ENCODE measurements around the gene PAX6. TPM values are rescaled to one million over a fixed set of nuclear protein-coding genes. Genes with fewer than 3 reads are reported as not detected.

PAX6 gene
- total RNA-seq, 1 donor from 2014 or later: 18.9 TPM

GRCh38 chr11:31783252-31783651 is 27.9 kb downstream of the PAX6 start:
- H3K36me3 Mint-ChIP-seq: peaks cover 3% of the 10 kb centered on the region
- H3K4me1 Mint-ChIP-seq (ENCODE audit: unreplicated experiment): peaks cover 3% of the 10 kb centered on the region
- no peak overlapping the region for H3K27ac Mint-ChIP-seq

GRCh38 chr11:31782257-31782656 is 28.9 kb downstream of the PAX6 start:
- Mint-ChIP-seq H3K36me3 (peaks cover 7% of the 10 kb centered on the region), H3K27me3 (peaks cover 2% of the 10 kb centered on the region), H3K4me3 (no peak overlapping the region), H3K9me3 (no peaks in the 10 kb centered on the region), H3K4me1 (ENCODE audit: unreplicated experiment) (no peaks in the 10 kb centered on the region), H3K27ac (no peak overlapping the region)
- DNase-seq (ENCODE audit: extremely low spot score, unreplicated experiment): no peak
- TF ChIP-seq CTCF (conservative IDR thresholded peaks at IDR 0.05): no peak

More at GRCh38 chr11:31783252-31783651, 27.9 kb downstream of the PAX6 start:
- no peak for DNase-seq (ENCODE audit: extremely low spot score, unreplicated experiment)
- Mint-ChIP-seq H3K9me3 (no peaks in the 10 kb centered on the region), H3K4me3 (no peak overlapping the region), H3K27me3 (peaks cover 11% of the 10 kb centered on the region)
- TF ChIP-seq CTCF (conservative IDR thresholded peaks at IDR 0.05): no peak

- Mint-ChIP-seq H3K36me3 (peaks cover 7% of the 10 kb centered on the region), H3K4me3 (no peak overlapping the region), H3K27me3 (no peaks in the 10 kb centered on the region), H3K4me1 (ENCODE audit: unreplicated experiment) (no peaks in the 10 kb centered on the region), H3K27ac (no peak overlapping the region), H3K9me3 (no peaks in the 10 kb centered on the region)
- no peak for TF ChIP-seq CTCF (conservative IDR thresholded peaks at IDR 0.05)
- no peak for DNase-seq (ENCODE audit: extremely low spot score, unreplicated experiment)
Observed at GRCh38 chr11:31780480-31780971, 30.6 kb downstream of the PAX6 start.

GRCh38 chr11:31780078-31780477 is 31.0 kb downstream of the PAX6 start:
- Mint-ChIP-seq H3K27ac (no peak overlapping the region), H3K36me3 (peaks cover 7% of the 10 kb centered on the region), H3K4me1 (ENCODE audit: unreplicated experiment) (no peaks in the 10 kb centered on the region), H3K9me3 (no peaks in the 10 kb centered on the region), H3K4me3 (no peak overlapping the region), H3K27me3 (no peaks in the 10 kb centered on the region)
- DNase-seq (ENCODE audit: extremely low spot score, unreplicated experiment): no peak
- TF ChIP-seq CTCF (conservative IDR thresholded peaks at IDR 0.05): no peak

GRCh38 chr11:31779374-31779791 is 31.7 kb downstream of the PAX6 start:
- Mint-ChIP-seq H3K9me3 (no peaks in the 10 kb centered on the region), H3K36me3 (peaks cover 7% of the 10 kb centered on the region), H3K27me3 (no peaks in the 10 kb centered on the region), H3K4me3 (no peak overlapping the region), H3K27ac (no peak overlapping the region), H3K4me1 (ENCODE audit: unreplicated experiment) (no peaks in the 10 kb centered on the region)
- TF ChIP-seq CTCF (conservative IDR thresholded peaks at IDR 0.05): no peak
- DNase-seq (ENCODE audit: extremely low spot score, unreplicated experiment): no peak

GRCh38 chr11:31772412-31772811 is 38.7 kb downstream of the PAX6 start:
- no peak for DNase-seq (ENCODE audit: extremely low spot score, unreplicated experiment)
- Mint-ChIP-seq H3K9me3 (no peaks in the 10 kb centered on the region), H3K27ac (no peak overlapping the region), H3K27me3 (no peaks in the 10 kb centered on the region), H3K4me1 (ENCODE audit: unreplicated experiment) (no peaks in the 10 kb centered on the region), H3K36me3 (peaks cover 2% of the 10 kb centered on the region), H3K4me3 (no peak overlapping the region)
- no peak for TF ChIP-seq CTCF (conservative IDR thresholded peaks at IDR 0.05)

All from type B pancreatic cell (in vitro differentiated cells).